Measurements from ENCODE around the gene PATJ. TPM values are rescaled to one million over a fixed set of nuclear protein-coding genes. Genes with fewer than 3 reads are reported as not detected.

PATJ gene
- total RNA-seq, 1 experiment from 2014 or later, result 57.9 TPM

GRCh38 chr1:62064829-62065407, 322.6 kb downstream of the PATJ start:
- ChIA-PET POLR2A (interaction anchor here (0.5 to 0.6 kb wide), 2 partner anchors 32 to 126 kb away, joined by 3 read pairs; no protein-coding TSS in a partner anchor), CTCF (interaction anchor here (0.5 to 1.4 kb wide), 2 partner anchors 18 to 213 kb away, joined by 3 to 4 read pairs; no protein-coding TSS in a partner anchor)
- ATAC-seq (no peak), DNase-seq (ENCODE audit: low spot score) (no peak)
- Mint-ChIP-seq H3K36me3 (peaks cover 36% of the 10 kb centered on the region), H3K9me3 (peaks cover 19% of the 10 kb centered on the region), H3K27ac (peak overlapping the region; percentile 8; the same call in 1 of the 2 replicates), H3K4me1 (peaks cover 25% of the 10 kb centered on the region), H3K27me3 (ENCODE audit: low read depth) (no peaks in the 10 kb centered on the region), H3K4me3 (no peak overlapping the region)
- no peak for TF ChIP-seq EMX1 (CRISPR knock-in tag; IDR thresholded peaks at IDR 0.05)

GRCh38 chr1:62066713-62067112, 324.4 kb downstream of the PATJ start:
- ChIA-PET POLR2A (no interaction called here), CTCF (no interaction called here)
- no peak for ATAC-seq

GRCh38 chr1:62068416-62068843, 326.1 kb downstream of the PATJ start:
- H3K9me3 Mint-ChIP-seq, result peaks cover 15% of the 10 kb centered on the region
- POLR2A ChIA-PET, result no interaction called here

More at GRCh38 chr1:62066713-62067112, 324.4 kb downstream of the PATJ start:
- Mint-ChIP-seq H3K27me3 (ENCODE audit: low read depth) (no peaks in the 10 kb centered on the region), H3K27ac (no peak overlapping the region), H3K36me3 (peaks cover 31% of the 10 kb centered on the region), H3K9me3 (peaks cover 19% of the 10 kb centered on the region), H3K4me3 (no peak overlapping the region), H3K4me1 (peaks cover 28% of the 10 kb centered on the region)
- no peak for DNase-seq (ENCODE audit: low spot score)
- TF ChIP-seq, protein P1, sequence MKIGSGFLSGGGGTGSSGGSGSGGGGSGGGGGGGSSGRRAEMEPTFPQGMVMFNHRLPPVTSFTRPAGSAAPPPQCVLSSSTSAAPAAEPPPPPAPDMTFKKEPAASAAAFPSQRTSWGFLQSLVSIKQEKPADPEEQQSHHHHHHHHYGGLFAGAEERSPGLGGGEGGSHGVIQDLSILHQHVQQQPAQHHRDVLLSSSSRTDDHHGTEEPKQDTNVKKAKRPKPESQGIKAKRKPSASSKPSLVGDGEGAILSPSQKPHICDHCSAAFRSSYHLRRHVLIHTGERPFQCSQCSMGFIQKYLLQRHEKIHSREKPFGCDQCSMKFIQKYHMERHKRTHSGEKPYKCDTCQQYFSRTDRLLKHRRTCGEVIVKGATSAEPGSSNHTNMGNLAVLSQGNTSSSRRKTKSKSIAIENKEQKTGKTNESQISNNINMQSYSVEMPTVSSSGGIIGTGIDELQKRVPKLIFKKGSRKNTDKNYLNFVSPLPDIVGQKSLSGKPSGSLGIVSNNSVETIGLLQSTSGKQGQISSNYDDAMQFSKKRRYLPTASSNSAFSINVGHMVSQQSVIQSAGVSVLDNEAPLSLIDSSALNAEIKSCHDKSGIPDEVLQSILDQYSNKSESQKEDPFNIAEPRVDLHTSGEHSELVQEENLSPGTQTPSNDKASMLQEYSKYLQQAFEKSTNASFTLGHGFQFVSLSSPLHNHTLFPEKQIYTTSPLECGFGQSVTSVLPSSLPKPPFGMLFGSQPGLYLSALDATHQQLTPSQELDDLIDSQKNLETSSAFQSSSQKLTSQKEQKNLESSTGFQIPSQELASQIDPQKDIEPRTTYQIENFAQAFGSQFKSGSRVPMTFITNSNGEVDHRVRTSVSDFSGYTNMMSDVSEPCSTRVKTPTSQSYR (CRISPR knock-in tag; IDR thresholded peaks at IDR 0.05), result no peak
- TF ChIP-seq ZNF219 (CRISPR knock-in tag; IDR thresholded peaks at IDR 0.05; ENCODE audit: borderline replicate concordance) (no peak), SP1 (CRISPR knock-in tag; conservative IDR thresholded peaks at IDR 0.05) (no peak), FOXK1 (CRISPR knock-in tag; IDR thresholded peaks at IDR 0.05) (no peak)
- TF ChIP-seq, protein P2, sequence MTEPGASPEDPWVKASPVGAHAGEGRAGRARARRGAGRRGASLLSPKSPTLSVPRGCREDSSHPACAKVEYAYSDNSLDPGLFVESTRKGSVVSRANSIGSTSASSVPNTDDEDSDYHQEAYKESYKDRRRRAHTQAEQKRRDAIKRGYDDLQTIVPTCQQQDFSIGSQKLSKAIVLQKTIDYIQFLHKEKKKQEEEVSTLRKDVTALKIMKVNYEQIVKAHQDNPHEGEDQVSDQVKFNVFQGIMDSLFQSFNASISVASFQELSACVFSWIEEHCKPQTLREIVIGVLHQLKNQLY (CRISPR knock-in tag; IDR thresholded peaks at IDR 0.05), result no peak

DNA sequence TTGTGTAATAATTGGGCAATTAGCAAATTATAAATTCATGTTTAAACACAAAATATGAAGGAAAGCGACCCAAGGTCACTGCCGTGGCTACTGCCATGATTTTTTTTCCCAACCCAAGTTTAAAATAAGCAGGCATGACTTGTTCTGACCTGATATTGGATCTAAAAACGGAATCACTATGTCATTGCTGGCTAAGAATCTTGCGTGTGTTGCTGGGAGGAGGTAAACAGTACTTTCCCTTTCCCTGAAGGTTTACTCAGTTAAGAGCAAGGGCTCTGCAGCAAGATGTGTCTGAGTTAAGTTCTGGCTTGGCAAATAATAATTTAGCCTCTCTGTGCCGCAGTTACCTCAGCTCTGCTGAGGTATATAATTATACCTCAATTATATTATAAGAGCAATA, 326.7 kb downstream of the PATJ start:
- ChIA-PET POLR2A (no interaction called here), CTCF (interaction anchor here (1.0 kb wide), 1 partner anchor 13 kb away, joined by 6 read pairs; no protein-coding TSS in a partner anchor)
- peaks cover 24% of the 10 kb centered on the region for H3K36me3 Mint-ChIP-seq
- DNase-seq (ENCODE audit: low spot score) (no peak), ATAC-seq (no peak)
- H3K27me3 Mint-ChIP-seq (ENCODE audit: low read depth), result no peaks in the 10 kb centered on the region
- no peak overlapping the region for H3K4me3 Mint-ChIP-seq
- TF ChIP-seq, protein P3, sequence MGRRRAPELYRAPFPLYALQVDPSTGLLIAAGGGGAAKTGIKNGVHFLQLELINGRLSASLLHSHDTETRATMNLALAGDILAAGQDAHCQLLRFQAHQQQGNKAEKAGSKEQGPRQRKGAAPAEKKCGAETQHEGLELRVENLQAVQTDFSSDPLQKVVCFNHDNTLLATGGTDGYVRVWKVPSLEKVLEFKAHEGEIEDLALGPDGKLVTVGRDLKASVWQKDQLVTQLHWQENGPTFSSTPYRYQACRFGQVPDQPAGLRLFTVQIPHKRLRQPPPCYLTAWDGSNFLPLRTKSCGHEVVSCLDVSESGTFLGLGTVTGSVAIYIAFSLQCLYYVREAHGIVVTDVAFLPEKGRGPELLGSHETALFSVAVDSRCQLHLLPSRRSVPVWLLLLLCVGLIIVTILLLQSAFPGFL (CRISPR knock-in tag; IDR thresholded peaks at IDR 0.05; ENCODE audit: borderline replicate concordance), result no peak
- TF ChIP-seq HMGA2 (CRISPR knock-in tag; IDR thresholded peaks at IDR 0.05), result no peak
- TF ChIP-seq PRRX2 (CRISPR knock-in tag; IDR thresholded peaks at IDR 0.05), result no peak
- TF ChIP-seq, protein P4, sequence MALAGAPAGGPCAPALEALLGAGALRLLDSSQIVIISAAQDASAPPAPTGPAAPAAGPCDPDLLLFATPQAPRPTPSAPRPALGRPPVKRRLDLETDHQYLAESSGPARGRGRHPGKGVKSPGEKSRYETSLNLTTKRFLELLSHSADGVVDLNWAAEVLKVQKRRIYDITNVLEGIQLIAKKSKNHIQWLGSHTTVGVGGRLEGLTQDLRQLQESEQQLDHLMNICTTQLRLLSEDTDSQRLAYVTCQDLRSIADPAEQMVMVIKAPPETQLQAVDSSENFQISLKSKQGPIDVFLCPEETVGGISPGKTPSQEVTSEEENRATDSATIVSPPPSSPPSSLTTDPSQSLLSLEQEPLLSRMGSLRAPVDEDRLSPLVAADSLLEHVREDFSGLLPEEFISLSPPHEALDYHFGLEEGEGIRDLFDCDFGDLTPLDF (CRISPR knock-in tag; IDR thresholded peaks at IDR 0.05), result no peak
- TF ChIP-seq ESRRA (CRISPR knock-in tag; IDR thresholded peaks at IDR 0.05; ENCODE audit: borderline replicate concordance), result no peak
- TF ChIP-seq RORB (CRISPR knock-in tag; IDR thresholded peaks at IDR 0.05), result no peak
- H3K27ac Mint-ChIP-seq, result peak overlapping the region; percentile 42; the same call in 1 of the 2 replicates
- peaks cover 20% of the 10 kb centered on the region for H3K4me1 Mint-ChIP-seq
- peaks cover 15% of the 10 kb centered on the region for H3K9me3 Mint-ChIP-seq

More at GRCh38 chr1:62068416-62068843, 326.1 kb downstream of the PATJ start:
- Mint-ChIP-seq H3K4me1 (peaks cover 25% of the 10 kb centered on the region), H3K36me3 (peaks cover 24% of the 10 kb centered on the region), H3K27ac (peak overlapping the region; percentile 42), H3K27me3 (ENCODE audit: low read depth) (no peaks in the 10 kb centered on the region), H3K4me3 (no peak overlapping the region)
- TF ChIP-seq ZNF219 (CRISPR knock-in tag; IDR thresholded peaks at IDR 0.05; ENCODE audit: borderline replicate concordance) (no peak), E2F4 (CRISPR knock-in tag; IDR thresholded peaks at IDR 0.05; ENCODE audit: borderline replicate concordance, low read depth) (no peak)
- no peak for ATAC-seq
- CTCF ChIA-PET, result interaction anchor here (0.8 to 1.0 kb wide), 3 partner anchors 11 to 117 kb away, joined by 3 to 6 read pairs (median 3); no protein-coding TSS in a partner anchor
- DNase-seq (ENCODE audit: low spot score), result no peak

Measured in WTC11 (cell line).